Astrocyte of the spinal cord (primary cell): ENCODE results near the gene CYP2C19.
"Not testable (repeated sequence)": the region's sequence is repeated elsewhere in the genome, so short reads cannot be mapped to it uniquely, and the experiment has no call there.

ENCODE experiments used
- DNase-seq: peaks from one replicate; pipeline ENCODE4 v3.0.0; 2011; ENCODE audit warnings: low read depth, low spot score
- H3K4me3 ChIP-seq: 2 replicates; pipeline ENCODE4 v1.5.1; 2011; ENCODE audit warnings: low read depth, mild to moderate bottlenecking, low read length, moderate library complexity
- CTCF ChIP-seq: IDR thresholded peaks from 2 replicates; pipeline ENCODE4 v1.5.1; 2012; ENCODE audit warnings: low read depth, mild to moderate bottlenecking, low read length, inconsistent platforms
- in situ Hi-C: cut with HindIII; loops from 2 replicates; pipeline ENCODE4 v1.10.0; 2017; ENCODE audit warnings: low sequenced_read_pairs

CYP2C19 gene

DNA sequence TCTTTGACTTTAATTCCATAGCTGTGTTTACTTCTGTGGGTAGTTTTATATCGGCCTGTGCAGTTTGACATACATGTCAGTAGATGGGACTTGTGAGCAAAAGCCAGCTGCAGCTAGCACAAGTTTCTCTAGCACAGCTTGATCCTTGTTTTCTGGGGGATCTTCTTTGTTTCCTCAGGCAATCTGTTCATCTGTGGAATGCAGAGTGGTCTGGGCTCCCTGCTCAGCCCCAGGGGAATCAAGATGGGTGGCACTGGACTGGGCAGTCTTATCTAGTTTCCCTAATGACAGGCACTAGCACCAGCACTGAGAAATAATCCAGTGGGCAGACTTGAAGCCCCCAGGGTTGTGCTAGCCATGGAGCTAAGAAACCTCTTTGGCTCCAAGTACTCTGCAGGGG is 40.8 kb downstream of the CYP2C19 start:
- no peak for DNase-seq
- in situ Hi-C loops = no loop called here
- no peak for TF ChIP-seq CTCF

GRCh38 chr10:94830025-94830424 is 67.5 kb downstream of the CYP2C19 start:
- in situ Hi-C loops, H3K4me3 ChIP-seq, DNase-seq: not testable (repeated sequence)

More for the DNA sequence above, 40.8 kb downstream of the CYP2C19 start:
- no peak overlapping the region for H3K4me3 ChIP-seq

DNA sequence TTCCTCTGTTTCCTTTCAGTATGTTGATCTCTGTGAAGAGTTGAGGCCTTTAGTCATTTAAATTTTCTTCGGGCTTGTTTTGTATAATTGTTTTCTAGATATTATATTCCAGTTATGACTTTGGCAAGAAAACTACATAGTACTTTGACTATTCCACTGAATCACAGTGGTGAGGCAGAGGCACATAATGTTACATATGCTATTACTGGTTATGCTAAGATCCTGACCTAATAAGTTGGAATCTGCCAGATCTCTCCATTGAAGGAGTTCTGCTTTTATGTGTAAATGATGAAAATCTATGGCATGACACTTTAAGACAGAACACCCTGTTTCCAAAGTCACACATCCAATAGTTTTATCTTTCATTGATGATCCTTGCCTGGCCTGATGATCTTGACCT is 83.7 kb downstream of the CYP2C19 start:
- in situ Hi-C loops = no loop called here
- H3K4me3 ChIP-seq = no peak overlapping the region
- DNase-seq = no peak
- no peak for TF ChIP-seq CTCF

DNA sequence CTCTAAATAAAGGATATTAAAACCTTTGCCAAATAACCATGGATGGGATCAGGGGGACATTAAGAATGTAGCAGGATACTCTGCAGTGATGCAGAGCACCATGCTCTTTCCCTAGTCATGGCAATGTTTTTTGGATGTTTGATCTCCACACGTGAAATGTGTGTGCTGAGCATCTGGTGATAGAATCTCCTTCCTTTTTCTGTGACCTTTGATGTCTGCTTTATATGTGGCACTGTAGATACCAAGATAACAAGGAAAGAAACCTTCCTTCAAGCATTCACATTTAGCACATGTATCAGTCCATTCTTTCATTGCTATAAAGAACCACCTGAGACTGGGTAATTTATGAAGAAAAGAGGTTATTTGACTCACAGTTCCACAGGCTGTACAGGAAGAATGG is 88.3 kb downstream of the CYP2C19 start:
- no peak for TF ChIP-seq CTCF
- H3K4me3 ChIP-seq = no peak overlapping the region
- DNase-seq = no peak
- in situ Hi-C loops = no loop called here

DNA sequence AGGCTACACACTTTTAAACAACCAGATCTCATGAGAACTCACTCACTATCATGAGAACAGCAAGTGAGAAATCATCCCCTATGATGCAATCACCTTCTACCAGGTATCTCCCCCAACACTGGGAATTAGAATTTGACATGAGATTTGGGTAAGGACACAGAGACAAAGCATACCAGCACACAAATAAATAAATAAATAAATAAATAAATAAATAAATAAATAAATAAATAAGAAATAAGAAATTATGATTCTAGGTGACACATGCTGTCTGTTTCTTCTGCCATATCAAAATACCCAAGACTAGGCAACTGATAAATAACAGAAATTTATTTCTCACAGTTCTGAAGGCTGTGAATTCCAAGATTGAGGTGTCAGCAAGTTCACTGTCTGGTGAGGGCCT is 88.8 kb downstream of the CYP2C19 start:
- DNase-seq = no peak
- no peak for TF ChIP-seq CTCF
- H3K4me3 ChIP-seq = no peak overlapping the region
- in situ Hi-C loops = no loop called here

DNA sequence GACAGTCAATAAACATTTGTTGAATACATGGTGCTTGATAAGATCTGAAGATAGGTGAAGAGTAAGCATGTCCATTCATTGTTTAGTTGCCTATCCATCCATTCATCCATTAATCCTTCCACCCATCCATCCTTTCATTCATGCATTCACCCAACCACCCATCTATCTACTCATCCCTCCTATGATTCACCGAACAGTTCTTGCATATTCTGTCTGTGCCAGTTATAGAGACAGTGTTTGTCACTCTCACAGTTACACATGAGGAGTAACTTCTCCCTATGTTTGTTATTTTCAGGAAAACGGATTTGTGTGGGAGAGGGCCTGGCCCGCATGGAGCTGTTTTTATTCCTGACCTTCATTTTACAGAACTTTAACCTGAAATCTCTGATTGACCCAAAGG is 90.0 kb downstream of the CYP2C19 start:
- no peak for DNase-seq
- no peak for TF ChIP-seq CTCF
- no peak overlapping the region for H3K4me3 ChIP-seq
- in situ Hi-C loops = no loop called here

DNA sequence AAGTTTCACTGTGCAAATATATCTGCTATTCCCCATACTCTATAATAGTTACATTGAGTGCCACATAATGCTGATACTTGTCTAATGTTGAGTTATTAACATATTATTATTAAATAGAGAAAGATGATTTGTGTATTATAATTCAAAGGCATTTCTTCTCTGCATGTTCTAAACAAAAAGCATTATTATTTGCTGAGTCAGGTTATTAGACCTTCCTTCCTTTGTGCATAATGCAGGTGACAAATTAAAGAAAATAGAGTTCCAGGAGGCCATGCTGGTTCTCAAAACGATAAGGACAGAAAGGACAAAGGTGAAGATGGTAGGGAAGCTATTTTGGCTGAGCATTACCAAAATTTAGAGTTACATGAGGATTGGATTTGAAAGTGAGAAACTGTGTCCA is 90.6 kb downstream of the CYP2C19 start:
- DNase-seq = no peak
- in situ Hi-C loops = no loop called here
- no peak overlapping the region for H3K4me3 ChIP-seq
- no peak for TF ChIP-seq CTCF
